ENCODE results near the gene NDUFS6.
"Not testable (repeated sequence)": the region's sequence is repeated elsewhere in the genome, so short reads cannot be mapped to it uniquely, and the experiment has no call there.

NDUFS6 gene

DNA sequence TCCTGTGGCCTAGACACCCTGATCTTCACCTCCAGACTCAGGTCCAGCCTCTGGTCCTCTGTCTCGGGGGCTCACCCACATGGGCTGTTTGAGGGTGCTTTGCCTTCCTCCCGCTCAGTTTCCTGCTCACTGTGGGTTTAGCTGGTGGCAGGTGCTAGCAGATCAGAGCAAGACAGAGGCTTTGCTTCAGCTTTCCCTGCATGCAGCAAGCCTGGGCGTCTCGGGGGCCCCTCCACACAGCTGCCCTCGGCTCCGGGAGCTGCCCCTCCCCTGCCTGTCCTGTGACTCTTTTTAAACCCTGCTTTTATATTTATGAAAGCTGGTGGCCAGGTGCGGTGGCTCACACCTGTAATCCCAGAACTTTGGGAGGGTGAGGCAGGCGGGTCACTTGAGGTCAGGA, 16.1 kb upstream of the NDUFS6 start:
- Histone ChIP-seq H3K36me3 (ENCODE audit: control insufficient read depth, insufficient read depth, low read length) (no peaks in the 10 kb centered on the region), H3K4me1 (ENCODE audit: control insufficient read depth, insufficient read depth, low read length) (peaks cover 14% of the 10 kb centered on the region), H3K4me3 (ENCODE audit: low read depth, low read length) (no peak overlapping the region), H3K27me3 (ENCODE audit: control insufficient read depth, insufficient read depth, low read length) (no peaks in the 10 kb centered on the region), H3K27ac (ENCODE audit: low read depth, low read length) (no peak overlapping the region), H3K9me3 (ENCODE audit: control insufficient read depth, insufficient read depth, low read length) (no peaks in the 10 kb centered on the region), H3K9ac (ENCODE audit: low read depth, low read length) (no peak overlapping the region)

DNA sequence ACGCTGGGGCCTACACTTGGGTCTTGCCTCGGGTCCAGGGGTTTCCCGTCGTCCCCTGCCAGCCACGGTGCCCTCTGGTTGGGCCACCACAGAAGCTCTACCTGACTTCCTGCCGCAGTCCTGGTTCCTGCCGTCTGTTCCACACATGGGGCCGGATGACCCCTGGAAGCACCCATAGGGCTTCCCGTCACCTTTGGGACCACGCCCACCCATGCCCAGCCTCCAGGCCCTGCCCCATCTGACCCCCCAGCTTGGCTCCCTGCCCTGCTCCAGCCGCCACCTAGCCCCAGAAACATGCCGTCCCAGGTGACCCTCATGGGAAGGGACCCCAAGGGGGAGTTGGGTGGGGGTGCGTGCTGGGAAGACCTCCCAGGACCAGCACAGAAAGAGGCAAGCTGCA, 15.2 kb upstream of the NDUFS6 start:
- Histone ChIP-seq H3K9ac (ENCODE audit: low read depth, low read length) (no peak overlapping the region), H3K27ac (ENCODE audit: low read depth, low read length) (no peak overlapping the region), H3K4me1 (ENCODE audit: control insufficient read depth, insufficient read depth, low read length) (peaks cover 20% of the 10 kb centered on the region), H3K27me3 (ENCODE audit: control insufficient read depth, insufficient read depth, low read length) (no peaks in the 10 kb centered on the region), H3K36me3 (ENCODE audit: control insufficient read depth, insufficient read depth, low read length) (no peaks in the 10 kb centered on the region), H3K4me3 (ENCODE audit: low read depth, low read length) (no peak overlapping the region), H3K9me3 (ENCODE audit: control insufficient read depth, insufficient read depth, low read length) (no peaks in the 10 kb centered on the region)

DNA sequence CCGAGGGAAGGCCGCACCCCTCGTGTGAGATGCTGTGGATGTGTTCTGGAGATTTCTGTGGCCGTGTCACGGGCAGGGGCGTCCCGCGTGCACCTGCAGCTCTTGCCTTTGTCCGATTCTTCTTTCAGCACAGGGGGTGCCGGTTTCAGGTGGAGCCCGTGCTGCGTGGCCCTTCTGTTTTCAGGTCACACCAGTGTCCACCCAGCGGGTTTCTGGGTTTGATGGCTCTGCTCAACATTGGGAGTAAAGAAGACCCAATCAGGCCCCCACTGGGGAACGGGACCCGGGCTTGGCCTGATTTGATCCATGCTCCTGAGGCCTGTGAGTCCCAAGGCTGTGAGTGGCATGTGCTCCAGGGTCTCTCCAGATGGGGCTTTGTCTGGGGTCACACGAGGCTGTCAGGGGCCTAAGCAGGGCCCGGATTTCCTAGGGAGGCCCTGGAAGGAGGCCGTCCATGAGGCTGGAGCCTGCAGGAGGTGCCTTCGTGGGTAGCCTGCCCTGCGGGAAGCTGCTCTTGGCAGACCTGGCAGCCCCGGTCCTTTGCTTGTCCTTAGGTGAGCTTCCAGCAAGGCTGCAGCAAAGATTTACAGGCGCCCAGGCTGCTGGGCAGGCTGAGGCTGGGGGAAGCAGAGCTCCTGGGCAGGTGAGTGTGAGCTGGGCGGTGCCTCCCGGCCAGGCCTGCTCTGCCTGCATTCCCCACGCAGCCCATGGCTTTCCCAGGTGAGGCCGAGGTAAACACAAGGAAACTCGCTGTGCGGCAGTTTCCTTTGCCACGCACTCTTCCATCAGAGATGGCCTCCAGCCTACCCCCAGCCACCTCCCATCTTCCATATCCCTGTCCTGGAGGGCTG, 14.4 kb upstream of the NDUFS6 start:
- H3K27me3 ChIP-seq (ENCODE audit: control insufficient read depth, insufficient read depth, low read length), result no peaks in the 10 kb centered on the region
- no peak overlapping the region for H3K9ac ChIP-seq (ENCODE audit: low read depth, low read length)
- H3K27ac ChIP-seq (ENCODE audit: low read depth, low read length), result no peak overlapping the region
- no peak overlapping the region for H3K4me3 ChIP-seq (ENCODE audit: low read depth, low read length)
- peaks cover 20% of the 10 kb centered on the region for H3K4me1 ChIP-seq (ENCODE audit: control insufficient read depth, insufficient read depth, low read length)
- no peaks in the 10 kb centered on the region for H3K9me3 ChIP-seq (ENCODE audit: control insufficient read depth, insufficient read depth, low read length)
- no peaks in the 10 kb centered on the region for H3K36me3 ChIP-seq (ENCODE audit: control insufficient read depth, insufficient read depth, low read length)

DNA sequence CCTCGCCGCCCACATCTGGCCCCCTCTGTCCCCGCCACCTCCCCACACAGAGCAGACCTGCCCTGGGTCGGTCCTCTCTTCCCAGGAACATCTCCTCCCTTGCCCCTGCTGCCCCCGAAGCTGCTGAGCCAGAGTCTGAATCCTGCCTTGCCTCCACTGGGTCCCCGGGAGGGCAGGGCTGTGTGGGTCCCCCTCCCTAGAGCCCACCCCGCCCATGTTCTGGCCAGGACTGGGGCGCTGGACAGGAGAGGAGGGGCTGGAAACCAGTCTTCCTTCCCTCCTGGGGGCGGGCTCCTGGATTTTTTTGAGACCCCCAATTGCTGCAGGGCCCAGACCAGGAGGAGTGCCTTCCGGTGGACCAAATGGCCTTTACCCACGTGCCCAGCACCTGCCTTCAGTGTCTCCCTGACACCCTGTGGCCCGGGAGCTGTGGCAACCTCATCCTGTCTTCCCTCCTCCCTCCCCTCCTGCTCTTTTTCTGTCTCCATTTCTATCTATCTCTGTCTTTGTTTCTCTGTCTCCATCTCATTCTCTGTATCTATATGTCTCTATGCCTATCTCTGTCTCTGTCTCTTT, 13.6 kb upstream of the NDUFS6 start:
- Histone ChIP-seq H3K27me3 (ENCODE audit: control insufficient read depth, insufficient read depth, low read length) (no peaks in the 10 kb centered on the region), H3K9ac (ENCODE audit: low read depth, low read length) (no peak overlapping the region), H3K27ac (ENCODE audit: low read depth, low read length) (no peak overlapping the region), H3K4me1 (ENCODE audit: control insufficient read depth, insufficient read depth, low read length) (peaks cover 20% of the 10 kb centered on the region), H3K4me3 (ENCODE audit: low read depth, low read length) (no peak overlapping the region), H3K36me3 (ENCODE audit: control insufficient read depth, insufficient read depth, low read length) (no peaks in the 10 kb centered on the region), H3K9me3 (ENCODE audit: control insufficient read depth, insufficient read depth, low read length) (no peaks in the 10 kb centered on the region)

DNA sequence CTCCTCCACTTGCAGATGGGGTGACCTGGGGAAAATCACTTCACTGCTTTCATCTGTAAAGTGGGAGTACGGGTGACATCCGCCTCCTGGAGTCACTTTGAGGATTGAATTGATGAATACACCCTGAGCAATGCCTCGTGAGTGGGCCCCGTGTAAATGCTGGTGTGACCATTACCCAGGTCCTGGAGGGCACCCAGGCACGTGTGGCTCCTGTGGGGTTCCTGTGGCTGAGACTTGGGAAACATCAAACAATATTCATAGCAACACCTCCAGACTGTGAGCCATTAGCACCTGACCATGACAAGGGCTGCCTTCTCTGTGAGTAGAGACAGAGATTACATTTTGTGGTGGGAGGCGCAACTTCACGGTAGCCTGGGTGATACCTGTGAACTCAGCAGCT, 13.0 kb upstream of the NDUFS6 start:
- Histone ChIP-seq H3K9me3 (ENCODE audit: control insufficient read depth, insufficient read depth, low read length) (no peaks in the 10 kb centered on the region), H3K4me1 (ENCODE audit: control insufficient read depth, insufficient read depth, low read length) (peaks cover 20% of the 10 kb centered on the region), H3K36me3 (ENCODE audit: control insufficient read depth, insufficient read depth, low read length) (no peaks in the 10 kb centered on the region), H3K27ac (ENCODE audit: low read depth, low read length) (no peak overlapping the region), H3K27me3 (ENCODE audit: control insufficient read depth, insufficient read depth, low read length) (no peaks in the 10 kb centered on the region), H3K9ac (ENCODE audit: low read depth, low read length) (no peak overlapping the region), H3K4me3 (ENCODE audit: low read depth, low read length) (no peak overlapping the region)

DNA sequence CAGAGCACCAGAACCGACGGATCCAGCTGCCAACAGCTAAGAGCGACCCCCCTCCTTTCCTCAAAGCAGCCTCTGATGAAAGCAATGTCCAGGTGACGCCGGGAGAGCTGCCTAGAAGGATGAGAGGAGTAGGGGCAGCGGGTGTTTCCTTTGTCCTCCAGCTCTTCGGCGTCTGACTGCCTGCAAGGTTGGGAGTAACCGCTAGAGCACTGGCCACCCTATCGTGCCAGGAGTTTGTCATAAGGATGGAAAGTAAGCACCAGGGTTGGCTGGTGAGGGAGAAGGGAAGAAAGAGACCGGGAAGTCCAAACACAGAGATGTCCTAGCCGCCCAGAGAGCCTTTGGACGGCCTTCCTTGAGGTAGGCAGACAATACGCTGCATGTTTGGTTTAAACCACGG, 12.4 kb upstream of the NDUFS6 start:
- Histone ChIP-seq H3K4me3 (ENCODE audit: low read depth, low read length) (no peak overlapping the region), H3K36me3 (ENCODE audit: control insufficient read depth, insufficient read depth, low read length) (no peaks in the 10 kb centered on the region), H3K9ac (ENCODE audit: low read depth, low read length) (no peak overlapping the region), H3K27ac (ENCODE audit: low read depth, low read length) (no peak overlapping the region), H3K4me1 (ENCODE audit: control insufficient read depth, insufficient read depth, low read length) (peaks cover 20% of the 10 kb centered on the region), H3K27me3 (ENCODE audit: control insufficient read depth, insufficient read depth, low read length) (no peaks in the 10 kb centered on the region), H3K9me3 (ENCODE audit: control insufficient read depth, insufficient read depth, low read length) (no peaks in the 10 kb centered on the region)

DNA sequence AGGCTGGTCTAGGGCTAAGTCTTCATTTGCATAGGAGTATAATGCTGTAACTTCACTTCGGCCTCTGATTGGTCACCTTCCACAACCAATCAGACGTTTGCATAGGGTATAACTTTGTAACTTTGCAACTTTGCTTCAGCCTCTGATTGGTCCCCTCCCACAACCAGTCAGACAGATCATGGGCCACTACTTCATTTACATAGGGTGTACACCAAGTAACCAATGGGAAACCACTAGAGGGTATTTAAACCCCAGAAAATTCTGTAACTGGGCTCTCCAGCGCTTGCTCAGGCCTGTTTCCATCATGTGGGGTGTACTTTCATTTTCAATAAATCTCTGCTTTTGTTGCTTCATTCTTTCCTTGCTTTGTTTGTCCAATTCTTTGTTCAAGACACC, 11.8 kb upstream of the NDUFS6 start:
- H3K9ac ChIP-seq (ENCODE audit: low read depth, low read length); H3K27me3 ChIP-seq (ENCODE audit: control insufficient read depth, insufficient read depth, low read length); H3K4me3 ChIP-seq (ENCODE audit: low read depth, low read length); H3K9me3 ChIP-seq (ENCODE audit: control insufficient read depth, insufficient read depth, low read length); H3K36me3 ChIP-seq (ENCODE audit: control insufficient read depth, insufficient read depth, low read length): not testable (repeated sequence)
- peak overlapping the region; percentile 69 for H3K27ac ChIP-seq (ENCODE audit: low read depth, low read length)
- H3K4me1 ChIP-seq (ENCODE audit: control insufficient read depth, insufficient read depth, low read length), result peaks cover 20% of the 10 kb centered on the region

DNA sequence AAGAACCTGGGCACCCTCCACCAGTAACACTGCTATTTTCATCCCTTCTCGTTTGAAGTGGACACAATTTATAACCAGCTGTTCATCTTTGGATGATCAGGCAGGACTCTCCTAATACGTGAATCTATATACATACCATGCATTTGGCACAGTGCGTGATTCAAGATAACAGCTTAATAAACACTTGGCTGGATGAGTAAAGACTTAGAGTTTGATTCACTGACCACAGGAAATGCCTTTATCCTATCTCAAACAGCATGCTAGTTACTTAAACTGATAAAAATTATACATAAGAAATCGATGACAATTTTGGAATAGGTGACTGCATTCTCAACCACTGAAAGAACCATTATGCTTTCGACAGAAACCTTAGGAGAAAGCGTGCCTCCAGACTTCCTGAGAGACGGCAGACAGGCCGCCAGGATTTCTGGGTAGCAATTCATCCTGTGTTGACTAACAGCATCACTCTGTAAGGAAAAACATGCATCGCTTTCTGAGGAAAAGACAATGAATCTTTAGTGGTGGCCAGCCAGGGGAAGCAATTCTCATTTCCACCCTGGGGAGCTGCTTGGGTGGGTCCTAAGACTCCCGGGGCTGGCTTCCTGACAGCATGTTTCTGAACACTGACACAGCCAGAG, 11.3 kb upstream of the NDUFS6 start:
- peaks cover 20% of the 10 kb centered on the region for H3K4me1 ChIP-seq (ENCODE audit: control insufficient read depth, insufficient read depth, low read length)
- no peak overlapping the region for H3K9ac ChIP-seq (ENCODE audit: low read depth, low read length)
- peak overlapping the region; percentile 69 for H3K27ac ChIP-seq (ENCODE audit: low read depth, low read length)
- H3K9me3 ChIP-seq (ENCODE audit: control insufficient read depth, insufficient read depth, low read length), result no peaks in the 10 kb centered on the region
- no peaks in the 10 kb centered on the region for H3K27me3 ChIP-seq (ENCODE audit: control insufficient read depth, insufficient read depth, low read length)
- no peaks in the 10 kb centered on the region for H3K36me3 ChIP-seq (ENCODE audit: control insufficient read depth, insufficient read depth, low read length)
- no peak overlapping the region for H3K4me3 ChIP-seq (ENCODE audit: low read depth, low read length)

DNA sequence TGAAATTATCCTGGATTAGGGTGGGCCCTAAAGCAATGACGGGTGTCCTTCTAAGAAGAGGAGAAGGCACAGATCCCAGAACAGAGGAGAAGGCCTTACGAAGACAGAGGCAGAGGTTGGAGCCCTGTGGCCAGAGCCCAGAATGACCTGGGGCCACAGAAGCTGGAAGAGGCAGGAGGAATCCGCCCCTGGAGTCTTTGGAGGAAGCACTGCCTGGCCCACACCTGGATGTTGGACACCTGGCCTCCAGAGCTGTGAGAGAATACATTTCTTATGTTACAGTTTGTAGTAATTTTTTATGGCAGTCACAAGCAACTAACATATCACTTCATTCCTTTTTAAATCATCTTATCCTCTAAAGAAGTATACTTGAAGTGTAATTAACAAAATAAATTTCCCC, 10.0 kb upstream of the NDUFS6 start:
- Histone ChIP-seq H3K36me3 (ENCODE audit: control insufficient read depth, insufficient read depth, low read length) (peaks cover 4% of the 10 kb centered on the region; the same call in 1 of the 2 replicates), H3K4me1 (ENCODE audit: control insufficient read depth, insufficient read depth, low read length) (peaks cover 20% of the 10 kb centered on the region), H3K27me3 (ENCODE audit: control insufficient read depth, insufficient read depth, low read length) (no peaks in the 10 kb centered on the region), H3K9me3 (ENCODE audit: control insufficient read depth, insufficient read depth, low read length) (no peaks in the 10 kb centered on the region), H3K27ac (ENCODE audit: low read depth, low read length) (peak overlapping the region; percentile 69), H3K4me3 (ENCODE audit: low read depth, low read length) (no peak overlapping the region), H3K9ac (ENCODE audit: low read depth, low read length) (no peak overlapping the region)

DNA sequence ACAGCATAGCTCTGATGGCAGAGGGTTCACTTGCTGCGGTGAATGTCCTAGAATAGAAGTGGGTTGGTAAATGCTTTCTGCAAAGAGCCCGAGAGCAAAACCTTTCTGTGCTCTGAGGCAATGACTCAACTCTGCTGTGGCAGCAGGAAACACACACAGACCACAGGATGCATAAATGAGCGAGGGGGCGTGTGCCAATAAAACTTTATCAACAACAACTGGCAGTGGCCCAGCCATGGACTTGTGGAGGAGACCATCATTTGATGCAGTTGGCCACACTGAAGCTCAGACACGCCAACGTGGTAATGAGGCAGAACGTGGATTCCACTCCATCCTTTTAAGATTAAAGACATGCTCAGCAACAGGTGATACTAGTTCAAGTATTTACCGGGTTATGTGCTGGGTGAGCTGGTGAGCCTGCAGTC, 8.4 kb upstream of the NDUFS6 start:
- Histone ChIP-seq H3K9me3 (ENCODE audit: control insufficient read depth, insufficient read depth, low read length) (no peaks in the 10 kb centered on the region), H3K36me3 (ENCODE audit: control insufficient read depth, insufficient read depth, low read length) (peaks cover 20% of the 10 kb centered on the region), H3K9ac (ENCODE audit: low read depth, low read length) (no peak overlapping the region), H3K27me3 (ENCODE audit: control insufficient read depth, insufficient read depth, low read length) (no peaks in the 10 kb centered on the region), H3K27ac (ENCODE audit: low read depth, low read length) (no peak overlapping the region), H3K4me3 (ENCODE audit: low read depth, low read length) (no peak overlapping the region), H3K4me1 (ENCODE audit: control insufficient read depth, insufficient read depth, low read length) (peaks cover 20% of the 10 kb centered on the region)

DNA sequence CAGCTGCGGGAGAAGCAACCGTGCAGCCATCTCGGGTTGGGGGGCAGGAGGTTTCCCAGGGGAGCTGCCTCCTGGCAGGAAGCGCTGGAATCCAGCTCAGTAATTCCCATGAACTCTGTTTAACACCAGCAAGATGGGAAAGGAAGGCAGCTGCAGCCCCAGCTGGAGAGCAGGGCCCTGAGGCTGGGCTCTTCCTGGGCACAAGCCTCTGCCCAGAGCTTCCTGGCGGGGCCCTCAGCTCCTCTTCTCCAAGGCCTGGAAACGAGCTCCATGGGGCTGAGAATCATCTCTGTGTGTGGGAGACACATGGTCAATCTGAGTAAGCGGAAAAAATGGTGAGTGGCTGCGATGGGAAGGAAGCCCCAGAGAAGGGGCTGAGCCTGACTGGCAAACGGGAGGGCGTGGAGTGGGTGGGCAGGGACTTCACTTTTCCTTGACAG, 7.9 kb upstream of the NDUFS6 start:
- no peak overlapping the region for H3K9ac ChIP-seq (ENCODE audit: low read depth, low read length)
- peaks cover 20% of the 10 kb centered on the region for H3K4me1 ChIP-seq (ENCODE audit: control insufficient read depth, insufficient read depth, low read length)
- no peak overlapping the region for H3K27ac ChIP-seq (ENCODE audit: low read depth, low read length)
- no peaks in the 10 kb centered on the region for H3K27me3 ChIP-seq (ENCODE audit: control insufficient read depth, insufficient read depth, low read length)
- no peak overlapping the region for H3K4me3 ChIP-seq (ENCODE audit: low read depth, low read length)
- peaks cover 25% of the 10 kb centered on the region for H3K36me3 ChIP-seq (ENCODE audit: control insufficient read depth, insufficient read depth, low read length)
- H3K9me3 ChIP-seq (ENCODE audit: control insufficient read depth, insufficient read depth, low read length), result no peaks in the 10 kb centered on the region

Data from HUES48 (cell line).